Liver (tissue), 9 donors: ENCODE measurements around the gene YDJC. TPM values are rescaled to one million over a fixed set of nuclear protein-coding genes. Genes with fewer than 3 reads are reported as not detected.

Source experiments
- DNase-seq: peaks from one replicate; pipeline ENCODE4 v3.0.0-alpha.2; 2017; ENCODE audit warnings: low spot score
- H3K27ac ChIP-seq, 2 donors: one replicate each; pipeline ENCODE4 v1.7.0; 2013; ENCODE audit warnings: inconsistent platforms in 2 of 2, low read length in 2 of 2, control low read depth in 1 of 2, low read depth in 1 of 2, mild to moderate bottlenecking in 1 of 2
- H3K27me3 ChIP-seq, 4 donors: one replicate each; pipeline versions ENCODE4 v1.6.1 to v1.7.0; 2013; ENCODE audit warnings: low read length in 3 of 4, inconsistent platforms in 1 of 4, mild to moderate bottlenecking in 1 of 4, moderate library complexity in 1 of 4; ENCODE audit not compliant: control insufficient read depth in 4 of 4, insufficient read depth in 4 of 4
- H3K36me3 ChIP-seq, 4 donors: one replicate each; pipeline versions ENCODE4 v1.6.1 to v1.7.0; 2013; ENCODE audit warnings: low read length in 3 of 4, mild to moderate bottlenecking in 3 of 4, low read depth in 1 of 4, moderate library complexity in 1 of 4; ENCODE audit not compliant: control insufficient read depth in 4 of 4, insufficient read depth in 3 of 4
- H3K4me1 ChIP-seq, 4 donors: one replicate each; pipeline versions ENCODE4 v1.6.1 to v1.7.0; 2013; ENCODE audit warnings: low read length in 3 of 4, mild to moderate bottlenecking in 3 of 4, moderate library complexity in 1 of 4; ENCODE audit not compliant: control insufficient read depth in 4 of 4, insufficient read depth in 4 of 4
- H3K4me3 ChIP-seq, 3 donors: one replicate each; pipeline versions ENCODE4 v1.6.1 to v1.7.0; 2013; ENCODE audit warnings: low read length in 3 of 3, control low read depth in 1 of 3, low read depth in 1 of 3, mild to moderate bottlenecking in 1 of 3
- H3K9ac ChIP-seq, 2 donors: one replicate each; pipeline ENCODE4 v1.7.0; 2013; ENCODE audit warnings: low read length in 2 of 2, mild to moderate bottlenecking in 2 of 2, moderate library complexity in 2 of 2, control low read depth in 1 of 2, low read depth in 1 of 2
- H3K9me3 ChIP-seq, 4 donors: one replicate each; pipeline versions ENCODE4 v1.6.1 to v1.7.0; 2013; ENCODE audit warnings: low read length in 3 of 4; ENCODE audit not compliant: control insufficient read depth in 4 of 4
- ATF3 ChIP-seq: IDR thresholded peaks from 2 replicates; pipeline ENCODE4 v1.6.1; 2016; ENCODE audit warnings: antibody characterized with exemption
- CTCF ChIP-seq: fragments of 150-350 bp; IDR thresholded peaks from 2 replicates; pipeline ENCODE4 v1.5.1; 2017; ENCODE audit warnings: improper control_type of control experiment, low read depth, low read length; ENCODE audit not compliant: missing input control
- FOXA1 ChIP-seq: IDR thresholded peaks from 2 replicates; pipeline ENCODE4 v1.6.1; 2016; ENCODE audit warnings: antibody characterized with exemption
- FOXA2 ChIP-seq: IDR thresholded peaks from 2 replicates; pipeline ENCODE4 v1.6.1; 2016; ENCODE audit warnings: antibody characterized with exemption
- GABPA ChIP-seq, 2 donors: IDR thresholded peaks in 1 of 2; conservative IDR thresholded peaks in 1 of 2; 2 replicates each; pipeline ENCODE4 v1.6.1; 2016; ENCODE audit warnings: antibody characterized with exemption in 2 of 2, mild to moderate bottlenecking in 1 of 2, moderate library complexity in 1 of 2
- HNF4A ChIP-seq, 2 donors: conservative IDR thresholded peaks; 2 replicates each; pipeline ENCODE4 v1.6.1; 2016; ENCODE audit warnings: antibody characterized with exemption in 2 of 2, mild to moderate bottlenecking in 2 of 2
- HNF4G ChIP-seq: IDR thresholded peaks from 2 replicates; pipeline ENCODE4 v1.6.1; 2016; ENCODE audit warnings: antibody characterized with exemption
- JUND ChIP-seq, 2 donors: IDR thresholded peaks; 2 replicates each; pipeline ENCODE4 v1.6.1; 2016; ENCODE audit warnings: antibody characterized with exemption in 2 of 2
- MAX ChIP-seq: IDR thresholded peaks from 2 replicates; pipeline ENCODE4 v1.6.1; 2016; ENCODE audit warnings: antibody characterized with exemption
- REST ChIP-seq: IDR thresholded peaks from 2 replicates; pipeline ENCODE4 v1.6.1; 2016; ENCODE audit warnings: antibody characterized with exemption, mild to moderate bottlenecking
- RXRA ChIP-seq, 2 donors: IDR thresholded peaks; 2 replicates each; pipeline ENCODE4 v1.6.1; 2017 to 2018; ENCODE audit warnings: antibody characterized with exemption in 2 of 2, mild to moderate bottlenecking in 1 of 2
- TAF1 ChIP-seq: conservative IDR thresholded peaks from 2 replicates; pipeline ENCODE4 v1.6.1; 2016; ENCODE audit warnings: antibody characterized with exemption, mild to moderate bottlenecking
- YY1 ChIP-seq: IDR thresholded peaks from 2 replicates; pipeline ENCODE4 v1.6.1; 2016; ENCODE audit warnings: antibody characterized with exemption, mild to moderate bottlenecking
- WGBS: extraction: QIAGEN DNeasy Blood & Tissue Kit; methylation state at CpG from one replicate; pipeline ENCODE4 v1.1.7; 2013; 5-methylcytosine and 5-hydroxymethylcytosine counted together
- polyA plus RNA-seq, 2 donors: library from polyadenylated mRNA; stranded (reverse) in 1 of 2; unstranded in 1 of 2; fragments of 200-250 nt in 1 of 2; fragments of >200 nt in 1 of 2; fragmentation: Nextera tagmentation in 1 of 2; extraction: Ambion mirVana in 1 of 2; gene quantifications; one replicate each; pipeline versions ENCODE4 v1.2.1 to v1.2.3, GENCODE V29; 2013 to 2015
- total RNA-seq, 2 donors: library from RNA; depleted of rRNA; stranded (reverse); fragments of >200 nt; gene quantifications; one replicate each; pipeline ENCODE4 v1.2.3, GENCODE V29; 2014
- donor health status: healthy.
- donor health status: healthy.
- donor health status: healthy.
- donor health status: healthy.
- donor health status: healthy.

The YDJC gene
- total and polyA plus RNA-seq, 4 donors = 8.0 to 18.7 (median 8.3) TPM

- Histone ChIP-seq H3K27me3 (no peaks in the 10 kb centered on the region), H3K36me3 (no peaks in the 10 kb centered on the region), H3K9me3 (no peaks in the 10 kb centered on the region), H3K4me3 (no peak overlapping the region), H3K9ac (no peak overlapping the region), H3K4me1 (peaks cover 0 to 9% (median under 1%) of the 10 kb centered on the region in 4 donors), H3K27ac (no peak overlapping the region)
- no peak for DNase-seq
- TF ChIP-seq JUND (IDR thresholded peaks at IDR 0.05) = no peak
- TF ChIP-seq TAF1 = no peak
- TF ChIP-seq YY1 = no peak
- TF ChIP-seq FOXA2 = no peak
- TF ChIP-seq HNF4A (conservative IDR thresholded peaks at IDR 0.05) = no peak
- no peak for TF ChIP-seq RXRA (IDR thresholded peaks at IDR 0.05)
- no peak for TF ChIP-seq ATF3
- TF ChIP-seq CTCF = no peak
- no peak for TF ChIP-seq FOXA1
- no peak for TF ChIP-seq MAX
- TF ChIP-seq HNF4G = no peak
- no peak for TF ChIP-seq REST
- WGBS = 92% methylated on average over 2 of the region's 2 CpGs
Measured at GRCh38 chr22:21663738-21664137, 33.9 kb upstream of the YDJC start.

DNA sequence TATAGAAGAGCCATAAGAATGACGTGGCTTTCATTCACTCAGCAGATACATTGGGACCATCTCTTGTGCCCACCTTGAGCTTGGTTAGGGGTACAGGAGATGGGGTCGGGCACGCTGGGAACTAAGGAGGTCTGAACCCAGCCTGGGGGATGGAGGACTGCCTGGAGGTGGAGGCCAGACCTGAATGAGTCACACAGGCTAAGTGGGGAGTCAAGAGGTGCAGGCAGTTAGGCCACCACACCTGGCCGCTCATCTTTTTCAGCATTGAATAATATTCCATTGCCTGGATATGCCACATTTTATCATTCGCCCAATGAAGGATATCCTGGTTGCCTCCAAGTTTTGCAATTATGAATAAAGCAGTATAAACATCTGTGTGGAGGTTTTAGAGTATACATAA, 32.2 kb upstream of the YDJC start:
- 96% methylated on average over 5 of the region's 5 CpGs for WGBS
- H3K36me3 ChIP-seq = no peaks in the 10 kb centered on the region
- H3K9ac ChIP-seq = no peak overlapping the region
- no peak overlapping the region for H3K27ac ChIP-seq
- no peaks in the 10 kb centered on the region for H3K27me3 ChIP-seq
- TF ChIP-seq FOXA1 = no peak
- no peak for TF ChIP-seq JUND (IDR thresholded peaks at IDR 0.05)
- no peak for TF ChIP-seq REST
- TF ChIP-seq FOXA2 = no peak
- no peak for TF ChIP-seq CTCF
- no peak for TF ChIP-seq GABPA (IDR thresholded peaks at IDR 0.05 in 1 of 2, conservative IDR thresholded peaks at IDR 0.05 in 1 of 2)
- no peaks in the 10 kb centered on the region for H3K9me3 ChIP-seq
- no peak for DNase-seq
- no peak overlapping the region for H3K4me3 ChIP-seq
- peaks cover 0 to 16% (median 4%) of the 10 kb centered on the region in 4 donors for H3K4me1 ChIP-seq
